ENCODE results near the gene LPP.

LPP gene

GRCh38 chr3:188788621-188789081, 634.7 kb downstream of the LPP start:
- no peaks in the 10 kb centered on the region for H3K36me3 ChIP-seq (ENCODE audit: control insufficient read depth, insufficient read depth, low read length)
- no peak overlapping the region for H3K4me3 ChIP-seq (ENCODE audit: low read depth, low read length)
- H3K27me3 ChIP-seq (ENCODE audit: control insufficient read depth, insufficient read depth, low read length): no peaks in the 10 kb centered on the region
- no peaks in the 10 kb centered on the region for H3K9me3 ChIP-seq (ENCODE audit: control insufficient read depth, insufficient read depth, low read length)
- no peak overlapping the region for H3K9ac ChIP-seq (ENCODE audit: low read depth, low read length)
- no peaks in the 10 kb centered on the region for H3K4me1 ChIP-seq (ENCODE audit: control insufficient read depth, insufficient read depth, low read length)

- Histone ChIP-seq H3K4me3 (ENCODE audit: low read depth, low read length) (no peak overlapping the region), H3K27me3 (ENCODE audit: control insufficient read depth, insufficient read depth, low read length) (no peaks in the 10 kb centered on the region), H3K9me3 (ENCODE audit: control insufficient read depth, insufficient read depth, low read length) (no peaks in the 10 kb centered on the region), H3K4me1 (ENCODE audit: control insufficient read depth, insufficient read depth, low read length) (no peaks in the 10 kb centered on the region), H3K36me3 (ENCODE audit: control insufficient read depth, insufficient read depth, low read length) (no peaks in the 10 kb centered on the region), H3K9ac (ENCODE audit: low read depth, low read length) (no peak overlapping the region)
Measured at GRCh38 chr3:188789251-188789650, 635.3 kb downstream of the LPP start.

- H3K9ac ChIP-seq (ENCODE audit: low read depth, low read length): no peak overlapping the region
- no peaks in the 10 kb centered on the region for H3K27me3 ChIP-seq (ENCODE audit: control insufficient read depth, insufficient read depth, low read length)
- H3K9me3 ChIP-seq (ENCODE audit: control insufficient read depth, insufficient read depth, low read length): no peaks in the 10 kb centered on the region
- no peaks in the 10 kb centered on the region for H3K4me1 ChIP-seq (ENCODE audit: control insufficient read depth, insufficient read depth, low read length)
- no peak overlapping the region for H3K4me3 ChIP-seq (ENCODE audit: low read depth, low read length)
- no peaks in the 10 kb centered on the region for H3K36me3 ChIP-seq (ENCODE audit: control insufficient read depth, insufficient read depth, low read length)
Measured at GRCh38 chr3:188791311-188791710, 637.4 kb downstream of the LPP start.

GRCh38 chr3:188792793-188793192, 638.8 kb downstream of the LPP start:
- no peak overlapping the region for H3K9ac ChIP-seq (ENCODE audit: low read depth, low read length)
- no peaks in the 10 kb centered on the region for H3K36me3 ChIP-seq (ENCODE audit: control insufficient read depth, insufficient read depth, low read length)
- no peaks in the 10 kb centered on the region for H3K27me3 ChIP-seq (ENCODE audit: control insufficient read depth, insufficient read depth, low read length)
- no peak overlapping the region for H3K4me3 ChIP-seq (ENCODE audit: low read depth, low read length)
- H3K9me3 ChIP-seq (ENCODE audit: control insufficient read depth, insufficient read depth, low read length): no peaks in the 10 kb centered on the region
- no peaks in the 10 kb centered on the region for H3K4me1 ChIP-seq (ENCODE audit: control insufficient read depth, insufficient read depth, low read length)

GRCh38 chr3:188796122-188796631, 642.2 kb downstream of the LPP start:
- Histone ChIP-seq H3K36me3 (ENCODE audit: control insufficient read depth, insufficient read depth, low read length) (no peaks in the 10 kb centered on the region), H3K4me3 (ENCODE audit: low read depth, low read length) (no peak overlapping the region), H3K9ac (ENCODE audit: low read depth, low read length) (no peak overlapping the region), H3K4me1 (ENCODE audit: control insufficient read depth, insufficient read depth, low read length) (no peaks in the 10 kb centered on the region), H3K27me3 (ENCODE audit: control insufficient read depth, insufficient read depth, low read length) (no peaks in the 10 kb centered on the region), H3K9me3 (ENCODE audit: control insufficient read depth, insufficient read depth, low read length) (no peaks in the 10 kb centered on the region)

- no peaks in the 10 kb centered on the region for H3K36me3 ChIP-seq (ENCODE audit: control insufficient read depth, insufficient read depth, low read length)
Measured at GRCh38 chr3:188797045-188797444, 643.1 kb downstream of the LPP start.

GRCh38 chr3:188798556-188799145, 644.7 kb downstream of the LPP start:
- Histone ChIP-seq H3K36me3 (ENCODE audit: control insufficient read depth, insufficient read depth, low read length) (no peaks in the 10 kb centered on the region), H3K4me3 (ENCODE audit: low read depth, low read length) (no peak overlapping the region), H3K4me1 (ENCODE audit: control insufficient read depth, insufficient read depth, low read length) (no peaks in the 10 kb centered on the region), H3K9ac (ENCODE audit: low read depth, low read length) (no peak overlapping the region), H3K27me3 (ENCODE audit: control insufficient read depth, insufficient read depth, low read length) (no peaks in the 10 kb centered on the region), H3K9me3 (ENCODE audit: control insufficient read depth, insufficient read depth, low read length) (no peaks in the 10 kb centered on the region)

More at GRCh38 chr3:188797045-188797444, 643.1 kb downstream of the LPP start:
- no peak overlapping the region for H3K4me3 ChIP-seq (ENCODE audit: low read depth, low read length)
- no peak overlapping the region for H3K9ac ChIP-seq (ENCODE audit: low read depth, low read length)
- H3K4me1 ChIP-seq (ENCODE audit: control insufficient read depth, insufficient read depth, low read length): no peaks in the 10 kb centered on the region
- no peaks in the 10 kb centered on the region for H3K27me3 ChIP-seq (ENCODE audit: control insufficient read depth, insufficient read depth, low read length)
- H3K9me3 ChIP-seq (ENCODE audit: control insufficient read depth, insufficient read depth, low read length): no peaks in the 10 kb centered on the region

- Histone ChIP-seq H3K27me3 (ENCODE audit: control insufficient read depth, insufficient read depth, low read length) (no peaks in the 10 kb centered on the region), H3K36me3 (ENCODE audit: control insufficient read depth, insufficient read depth, low read length) (no peaks in the 10 kb centered on the region)
Measured at GRCh38 chr3:188801393-188801792, 647.4 kb downstream of the LPP start.

GRCh38 chr3:188802645-188803044, 648.7 kb downstream of the LPP start:
- no peaks in the 10 kb centered on the region for H3K27me3 ChIP-seq (ENCODE audit: control insufficient read depth, insufficient read depth, low read length)
- no peaks in the 10 kb centered on the region for H3K36me3 ChIP-seq (ENCODE audit: control insufficient read depth, insufficient read depth, low read length)
- H3K9me3 ChIP-seq (ENCODE audit: control insufficient read depth, insufficient read depth, low read length): no peaks in the 10 kb centered on the region
- H3K4me3 ChIP-seq (ENCODE audit: low read depth, low read length): no peak overlapping the region
- H3K4me1 ChIP-seq (ENCODE audit: control insufficient read depth, insufficient read depth, low read length): no peaks in the 10 kb centered on the region
- no peak overlapping the region for H3K9ac ChIP-seq (ENCODE audit: low read depth, low read length)

More at GRCh38 chr3:188801393-188801792, 647.4 kb downstream of the LPP start:
- H3K9ac ChIP-seq (ENCODE audit: low read depth, low read length): no peak overlapping the region
- H3K9me3 ChIP-seq (ENCODE audit: control insufficient read depth, insufficient read depth, low read length): no peaks in the 10 kb centered on the region
- no peak overlapping the region for H3K4me3 ChIP-seq (ENCODE audit: low read depth, low read length)
- no peaks in the 10 kb centered on the region for H3K4me1 ChIP-seq (ENCODE audit: control insufficient read depth, insufficient read depth, low read length)

GRCh38 chr3:188807006-188807405, 653.0 kb downstream of the LPP start:
- Histone ChIP-seq H3K4me1 (ENCODE audit: control insufficient read depth, insufficient read depth, low read length) (no peaks in the 10 kb centered on the region), H3K36me3 (ENCODE audit: control insufficient read depth, insufficient read depth, low read length) (no peaks in the 10 kb centered on the region), H3K9me3 (ENCODE audit: control insufficient read depth, insufficient read depth, low read length) (no peaks in the 10 kb centered on the region), H3K27me3 (ENCODE audit: control insufficient read depth, insufficient read depth, low read length) (no peaks in the 10 kb centered on the region), H3K4me3 (ENCODE audit: low read depth, low read length) (no peak overlapping the region), H3K9ac (ENCODE audit: low read depth, low read length) (no peak overlapping the region)

- no peak overlapping the region for H3K4me3 ChIP-seq (ENCODE audit: low read depth, low read length)
- no peaks in the 10 kb centered on the region for H3K9me3 ChIP-seq (ENCODE audit: control insufficient read depth, insufficient read depth, low read length)
- H3K36me3 ChIP-seq (ENCODE audit: control insufficient read depth, insufficient read depth, low read length): no peaks in the 10 kb centered on the region
- H3K9ac ChIP-seq (ENCODE audit: low read depth, low read length): no peak overlapping the region
- H3K4me1 ChIP-seq (ENCODE audit: control insufficient read depth, insufficient read depth, low read length): no peaks in the 10 kb centered on the region
- no peaks in the 10 kb centered on the region for H3K27me3 ChIP-seq (ENCODE audit: control insufficient read depth, insufficient read depth, low read length)
Measured at GRCh38 chr3:188812198-188812597, 658.2 kb downstream of the LPP start.

GRCh38 chr3:188814581-188814980, 660.6 kb downstream of the LPP start:
- no peak overlapping the region for H3K4me3 ChIP-seq (ENCODE audit: low read depth, low read length)
- H3K9me3 ChIP-seq (ENCODE audit: control insufficient read depth, insufficient read depth, low read length): no peaks in the 10 kb centered on the region
- no peaks in the 10 kb centered on the region for H3K36me3 ChIP-seq (ENCODE audit: control insufficient read depth, insufficient read depth, low read length)
- no peaks in the 10 kb centered on the region for H3K27me3 ChIP-seq (ENCODE audit: control insufficient read depth, insufficient read depth, low read length)
- H3K4me1 ChIP-seq (ENCODE audit: control insufficient read depth, insufficient read depth, low read length): no peaks in the 10 kb centered on the region
- H3K9ac ChIP-seq (ENCODE audit: low read depth, low read length): no peak overlapping the region
